HCT116 (cell line): ENCODE measurements around the gene TAGLN. TPM values are rescaled to one million over a fixed set of nuclear protein-coding genes. Genes with fewer than 3 reads are reported as not detected.

Source experiments
- ATAC-seq: fragments of 200-7000 bp; cut with Tn5 transposase; 2 replicates; pipeline ENCODE4 v1.9.1; 2020; ENCODE audit warnings: mild to moderate bottlenecking, moderate library complexity
- BruUV-seq: library from RNA; stranded (reverse); fragments of 400-500 nt; replicated peaks from 2 replicates; lab custom pipeline; 2021; lab: Mats Ljungman, UMichigan
- CTCF ChIA-PET: fragments of 300-600 bp; sonication (Branson Sonifier 250); formaldehyde crosslinking; loops from one replicate; lab custom pipeline; 2021; ENCODE audit warnings: antibody characterized with exemption; lab: Charles Lee
- POLR2A ChIA-PET: fragments of 300-600, 350-600 bp; sonication (Branson Sonifier 250); formaldehyde crosslinking; loops from one replicate; lab custom pipeline; 2021; ENCODE audit warnings: antibody characterized with exemption; lab: Charles Lee
- RAD21 ChIA-PET, 2 experiments: fragments of 300-600 bp; sonication (Branson Sonifier 250); formaldehyde crosslinking; loops; one replicate each; lab custom pipeline; 2023; ENCODE audit warnings: low total read pairs in 2 of 2; ENCODE audit not compliant: uncharacterized antibody in 2 of 2, unreplicated experiment in 2 of 2, low non-redundant PET in 1 of 2; lab: Charles Lee
- DNase-seq: peaks from one replicate; pipeline ENCODE4 v3.0.0-alpha.2; 2010; ENCODE audit warnings: low read depth, low spot score
- H2AFZ ChIP-seq: fragments of 200-600 bp; shearing (Covaris generic), sonication (generic); 2 replicates; pipeline ENCODE4 v1.6.1; 2017; ENCODE audit warnings: low read depth, mixed run types, mixed read lengths, antibody characterized with exemption, low read length; ENCODE audit not compliant: poor library complexity, severe bottlenecking
- H3K27ac ChIP-seq: 2 replicates; pipeline ENCODE4 v1.5.1; 2012; ENCODE audit warnings: low read depth, low read length
- H3K27me3 ChIP-seq: fragments of 200-600 bp; sonication (generic); 2 replicates; pipeline ENCODE4 v1.6.1; 2016; ENCODE audit warnings: mixed run types, low read length, mixed read lengths; ENCODE audit not compliant: insufficient read depth
- H3K36me3 ChIP-seq, 2 experiments: fragments of 200-500 bp in 1 of 2; fragments of 200-600 bp in 1 of 2; sonication (Bioruptor generic) in 1 of 2; sonication (generic) in 1 of 2; 2 replicates each; pipeline versions ENCODE4 v1.5.1 to v1.6.1; 2014 to 2016; ENCODE audit warnings: low read length in 2 of 2, inconsistent platforms in 1 of 2, mixed read lengths in 1 of 2, mixed run types in 1 of 2; ENCODE audit not compliant: insufficient read depth in 2 of 2, control insufficient read depth in 1 of 2
- H3K4me1 ChIP-seq, 2 experiments: fragments of 200-600 bp in 1 of 2; sonication (generic) in 1 of 2; 2 replicates each; pipeline versions ENCODE4 v1.5.1 to v1.6.1; 2012 to 2017; ENCODE audit warnings: low read length in 2 of 2, inconsistent platforms in 1 of 2, mild to moderate bottlenecking in 1 of 2, mixed read lengths in 1 of 2, mixed run types in 1 of 2, moderate library complexity in 1 of 2; ENCODE audit not compliant: insufficient read depth in 2 of 2, control insufficient read depth in 1 of 2
- H3K4me2 ChIP-seq: fragments of 200-600 bp; sonication (generic); 2 replicates; pipeline ENCODE4 v1.6.1; 2017; ENCODE audit warnings: mixed run types, low read length, mixed read lengths
- H3K4me3 ChIP-seq, 2 experiments: fragments of 200-600 bp in 1 of 2; sonication (generic) in 1 of 2; replicated peaks in 1 of 2; 2 replicates each; pipeline ENCODE4 v1.5.1; 2011 to 2016; ENCODE audit warnings: low read length in 2 of 2, control low read depth in 1 of 2, low read depth in 1 of 2, mild to moderate bottlenecking in 1 of 2, mixed read lengths in 1 of 2, mixed run types in 1 of 2
- H3K79me2 ChIP-seq: fragments of 200-600 bp; sonication (generic); 2 replicates; pipeline ENCODE4 v1.6.1; 2017; ENCODE audit warnings: mild to moderate bottlenecking, mixed run types, low read length, moderate library complexity, mixed read lengths; ENCODE audit not compliant: insufficient read depth
- H3K9ac ChIP-seq: fragments of 200-600 bp; sonication (generic); 2 replicates; pipeline ENCODE4 v1.6.1; 2016; ENCODE audit warnings: low read length, mixed read lengths
- H3K9me2 ChIP-seq: fragments of 200-600 bp; sonication (generic), shearing (Covaris generic); 2 replicates; pipeline ENCODE4 v1.6.1; 2017; ENCODE audit warnings: mixed run types, mild to moderate bottlenecking, moderate library complexity; ENCODE audit not compliant: insufficient read depth
- H3K9me3 ChIP-seq, 2 experiments: fragments of 200-500 bp in 1 of 2; fragments of 200-600 bp in 1 of 2; sonication (Bioruptor generic) in 1 of 2; sonication (generic) in 1 of 2; 2 replicates each; pipeline ENCODE4 v1.6.1; 2014 to 2017; ENCODE audit warnings: low read length in 2 of 2, mixed read lengths in 2 of 2, inconsistent platforms in 1 of 2, low read depth in 1 of 2, mild to moderate bottlenecking in 1 of 2, mixed run types in 1 of 2, moderate library complexity in 1 of 2; ENCODE audit not compliant: control insufficient read depth in 1 of 2, insufficient read depth in 1 of 2
- H4K20me1 ChIP-seq: fragments of 200-600 bp; sonication (generic), shearing (Covaris generic); 2 replicates; pipeline ENCODE4 v1.6.1; 2017; ENCODE audit warnings: mixed run types, mild to moderate bottlenecking, moderate library complexity; ENCODE audit not compliant: insufficient read depth
- CBX3 ChIP-seq: IDR thresholded peaks from 2 replicates; pipeline ENCODE4 v1.6.1; 2012; ENCODE audit warnings: low read depth
- EGR1 ChIP-seq: IDR thresholded peaks from 2 replicates; pipeline ENCODE4 v1.6.1; 2012; ENCODE audit warnings: low read depth
- FOSL1 ChIP-seq: IDR thresholded peaks from 2 replicates; pipeline ENCODE4 v1.6.1; 2012; ENCODE audit warnings: low read depth
- TCF7L2 ChIP-seq: IDR thresholded peaks from 2 replicates; pipeline ENCODE4 v1.7.0; 2011; ENCODE audit warnings: borderline replicate concordance, inconsistent platforms; ENCODE audit not compliant: insufficient read depth, insufficient read length; ENCODE audit errors: extremely low read depth
- ZBTB33 ChIP-seq: IDR thresholded peaks from 2 replicates; pipeline ENCODE4 v1.6.1; 2011; ENCODE audit warnings: mild to moderate bottlenecking, low read length, moderate library complexity; ENCODE audit not compliant: insufficient replicate concordance; ENCODE audit errors: extremely low read depth
- ZFX ChIP-seq: fragments of 450-650 bp; IDR thresholded peaks from 2 replicates; pipeline ENCODE4 v1.6.1; 2017
- intact Hi-C: fragments of 100-400 bp; cut with micrococcal nuclease; formaldehyde crosslinking; loops from 2 replicates; pipeline ENCODE4 v1.10.0; 2022
- total RNA-seq: library from RNA; stranded (reverse); gene quantifications from one replicate; pipeline ENCODE4 v1.2.1, GENCODE V29; 2021; ENCODE audit not compliant: unreplicated experiment

The TAGLN gene
- total RNA-seq, 1 experiment from 2014 or later = 10.0 TPM

GRCh38 chr11:117191680-117192400, 7.3 kb upstream of the TAGLN start:
- TF ChIP-seq TCF7L2 = no peak
- no peak for TF ChIP-seq ZBTB33
- TF ChIP-seq FOSL1 = no peak
- TF ChIP-seq CBX3 = no peak
- TF ChIP-seq EGR1 = no peak
- TF ChIP-seq ZFX = no peak
- TF ChIP-seq, all 23 proteins: peak for 0
- no peaks in the 10 kb centered on the region for H4K20me1 ChIP-seq
- no peak overlapping the region for H3K4me2 ChIP-seq
- no peaks in the 10 kb centered on the region for H3K4me1 ChIP-seq
- no peak overlapping the region for H3K27ac ChIP-seq
- peaks cover 3 to 7% of the 10 kb centered on the region in 2 experiments; a peak in 1 of 4 replicates for H3K36me3 ChIP-seq
- H3K9ac ChIP-seq = no peak overlapping the region
- BruUV-seq = no TSS peak
- H2AFZ ChIP-seq = no peak overlapping the region
- no peak for ATAC-seq
- RAD21 ChIA-PET = no interaction called here
- H3K4me3 ChIP-seq = no peak overlapping the region
- intact Hi-C loops = no loop called here
- CTCF ChIA-PET = interaction anchor here (0.6 to 1.3 kb wide), 2 partner anchors 11 to 53 kb away, joined by 3 to 4 read pairs; no protein-coding TSS in a partner anchor
- no peaks in the 10 kb centered on the region for H3K27me3 ChIP-seq
- POLR2A ChIA-PET = no interaction called here
- H3K9me2 ChIP-seq = no peaks in the 10 kb centered on the region
- no peak for DNase-seq
- H3K9me3 ChIP-seq = no peaks in the 10 kb centered on the region
- no peaks in the 10 kb centered on the region for H3K79me2 ChIP-seq
